Measurements from ENCODE around the gene PHACTR1. TPM values are rescaled to one million over a fixed set of nuclear protein-coding genes. Genes with fewer than 3 reads are reported as not detected.
"Not testable (repeated sequence)": the region's sequence is repeated elsewhere in the genome, so short reads cannot be mapped to it uniquely, and the experiment has no call there.

Gene PHACTR1
- polyA plus RNA-seq, 2 of the 4 experiments (the other 2 are of a cell fraction) = not detected

GRCh38 chr6:12725263-12725662, 8.7 kb downstream of the PHACTR1 start (continued):
- TF ChIP-seq, protein P1, sequence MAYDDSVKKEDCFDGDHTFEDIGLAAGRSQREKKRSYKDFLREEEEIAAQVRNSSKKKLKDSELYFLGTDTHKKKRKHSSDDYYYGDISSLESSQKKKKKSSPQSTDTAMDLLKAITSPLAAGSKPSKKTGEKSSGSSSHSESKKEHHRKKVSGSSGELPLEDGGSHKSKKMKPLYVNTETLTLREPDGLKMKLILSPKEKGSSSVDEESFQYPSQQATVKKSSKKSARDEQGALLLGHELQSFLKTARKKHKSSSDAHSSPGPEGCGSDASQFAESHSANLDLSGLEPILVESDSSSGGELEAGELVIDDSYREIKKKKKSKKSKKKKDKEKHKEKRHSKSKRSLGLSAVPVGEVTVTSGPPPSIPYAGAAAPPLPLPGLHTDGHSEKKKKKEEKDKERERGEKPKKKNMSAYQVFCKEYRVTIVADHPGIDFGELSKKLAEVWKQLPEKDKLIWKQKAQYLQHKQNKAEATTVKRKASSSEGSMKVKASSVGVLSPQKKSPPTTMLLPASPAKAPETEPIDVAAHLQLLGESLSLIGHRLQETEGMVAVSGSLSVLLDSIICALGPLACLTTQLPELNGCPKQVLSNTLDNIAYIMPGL (CRISPR knock-in tag; IDR thresholded peaks at IDR 0.05; ENCODE audit: borderline replicate concordance) = no peak
- no peak for TF ChIP-seq JUN (IDR thresholded peaks at IDR 0.05)
- TF ChIP-seq POLR2A (IDR thresholded peaks at IDR 0.05; ENCODE audit: low read length) = no peak

GRCh38 chr6:12729467-12729866, 12.9 kb downstream of the PHACTR1 start:
- no peak for TF ChIP-seq RAD21 (conservative IDR thresholded peaks at IDR 0.05 in 1 of 2, IDR thresholded peaks at IDR 0.05 in 1 of 2)
- 16% methylated on average over 4 of the region's 4 CpGs for WGBS (ENCODE audit: missing lambda C conversion rate)
- Histone ChIP-seq H3K4me2 (no peak overlapping the region), H3K9me3 (no peaks in the 10 kb centered on the region), H3K4me1 (no peaks in the 10 kb centered on the region), H3K27ac (no peak overlapping the region), H3K4me3 (no peak overlapping the region)
- ATAC-seq = no peak
- ChIA-PET POLR2A (no interaction called here), CTCF (no interaction called here)
- no peak for DNase-seq (ENCODE audit: low read depth in 1 of 2, low spot score in 1 of 2)
- FAIRE-seq = no peak

GRCh38 chr6:12730809-12731208, 14.2 kb downstream of the PHACTR1 start:
- 54% methylated on average over 2 of the region's 2 CpGs for WGBS (ENCODE audit: missing lambda C conversion rate)
- H3K4me2 ChIP-seq; H3K9me3 ChIP-seq; FAIRE-seq; CTCF ChIA-PET; POLR2A ChIA-PET; H3K4me3 ChIP-seq; DNase-seq (ENCODE audit: low read depth in 1 of 2, low spot score in 1 of 2); H3K4me1 ChIP-seq; ATAC-seq; H3K27ac ChIP-seq: not testable (repeated sequence)
- peak; percentile 62 for TF ChIP-seq ZC3H11A (IDR thresholded peaks at IDR 0.05)

DNA sequence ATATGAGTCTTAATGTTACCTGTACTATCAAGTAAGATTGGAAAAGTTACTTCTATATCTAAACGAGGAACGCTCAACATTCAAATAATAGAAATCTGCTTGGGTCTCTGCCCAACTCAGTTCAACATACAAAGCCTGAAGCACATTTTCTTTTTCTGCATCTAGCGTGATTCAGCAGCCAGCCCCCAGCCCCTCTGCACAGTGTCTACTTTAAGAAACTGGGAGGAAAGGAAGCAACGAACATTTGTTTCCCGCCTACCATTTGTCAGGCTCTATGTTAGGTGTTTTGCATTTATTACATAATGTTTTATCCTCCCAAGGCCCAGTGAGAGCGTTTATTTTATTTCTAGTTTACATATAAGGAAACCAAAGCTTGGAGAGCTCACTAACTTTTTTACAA, 17.3 kb downstream of the PHACTR1 start:
- POLR2A ChIA-PET = no interaction called here
- Histone ChIP-seq H3K9me3 (no peaks in the 10 kb centered on the region), H3K27ac (no peak overlapping the region), H3K4me1 (no peaks in the 10 kb centered on the region), H3K4me3 (no peak overlapping the region), H3K4me2 (no peak overlapping the region)
- WGBS (ENCODE audit: missing lambda C conversion rate) = 34% methylated on average over 6 of the region's 6 CpGs
- ATAC-seq (no peak), FAIRE-seq (no peak), DNase-seq (ENCODE audit: low read depth in 1 of 2, low spot score in 1 of 2) (no peak)
- CTCF ChIA-PET = interaction anchor here (0.6 to 1.0 kb wide), 2 partner anchors 26 to 603 kb away, joined by 3 read pairs; no protein-coding TSS in a partner anchor
- TF ChIP-seq ZC3H11A (IDR thresholded peaks at IDR 0.05) (no peak), POLR2AphosphoS2 (conservative IDR thresholded peaks at IDR 0.05; ENCODE audit: low read length) (no peak), BCL3 (IDR thresholded peaks at IDR 0.05) (no peak), PHF8 (IDR thresholded peaks at IDR 0.05; ENCODE audit: borderline replicate concordance, low read depth) (no peak), FOSL2 (IDR thresholded peaks at IDR 0.05) (no peak), FOSL2 (CRISPR knock-in tag; IDR thresholded peaks at IDR 0.05) (no peak), ESRRA (IDR thresholded peaks at IDR 0.05; ENCODE audit: borderline replicate concordance, low read length) (no peak), ZFP36 (IDR thresholded peaks at IDR 0.05; ENCODE audit: borderline replicate concordance, partially characterized antibody) (no peak), MAX (IDR thresholded peaks at IDR 0.05) (no peak), GATA3 (IDR thresholded peaks at IDR 0.05; ENCODE audit: borderline replicate concordance) (no peak), HEYL (CRISPR knock-in tag; IDR thresholded peaks at IDR 0.05) (no peak), NPAS2 (CRISPR knock-in tag; IDR thresholded peaks at IDR 0.05; ENCODE audit: borderline replicate concordance) (no peak), FOXS1 (CRISPR knock-in tag; IDR thresholded peaks at IDR 0.05) (no peak), KDM5A (IDR thresholded peaks at IDR 0.05) (no peak), ZNF302 (CRISPR knock-in tag; IDR thresholded peaks at IDR 0.05) (no peak), CEBPB (IDR thresholded peaks at IDR 0.05) (no peak), NR3C1 (IDR thresholded peaks at IDR 0.05) (no peak), EHF (CRISPR knock-in tag; IDR thresholded peaks at IDR 0.05) (no peak), JUN (IDR thresholded peaks at IDR 0.05) (no peak)
- TF ChIP-seq, protein P2, sequence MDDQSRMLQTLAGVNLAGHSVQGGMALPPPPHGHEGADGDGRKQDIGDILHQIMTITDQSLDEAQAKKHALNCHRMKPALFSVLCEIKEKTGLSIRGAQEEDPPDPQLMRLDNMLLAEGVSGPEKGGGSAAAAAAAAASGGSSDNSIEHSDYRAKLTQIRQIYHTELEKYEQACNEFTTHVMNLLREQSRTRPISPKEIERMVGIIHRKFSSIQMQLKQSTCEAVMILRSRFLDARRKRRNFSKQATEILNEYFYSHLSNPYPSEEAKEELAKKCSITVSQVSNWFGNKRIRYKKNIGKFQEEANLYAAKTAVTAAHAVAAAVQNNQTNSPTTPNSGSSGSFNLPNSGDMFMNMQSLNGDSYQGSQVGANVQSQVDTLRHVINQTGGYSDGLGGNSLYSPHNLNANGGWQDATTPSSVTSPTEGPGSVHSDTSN (IDR thresholded peaks at IDR 0.05) = no peak

Data from A549 (cell line).